NT2/D1 (cell line): Measurements from ENCODE around the gene VPS39.
"Not testable (repeated sequence)": the region's sequence is repeated elsewhere in the genome, so short reads cannot be mapped to it uniquely, and the experiment has no call there.

ENCODE experiments used
- DNase-seq: peaks from one replicate; pipeline ENCODE4 v3.0.0-alpha.2; 2011; ENCODE audit warnings: low read depth, low spot score
- H3K27me3 ChIP-seq: 2 replicates; pipeline ENCODE4 v1.6.0; 2011; ENCODE audit warnings: mild to moderate bottlenecking; ENCODE audit not compliant: insufficient read length, insufficient read depth
- H3K36me3 ChIP-seq: 2 replicates; pipeline ENCODE4 v1.6.1; 2011; ENCODE audit warnings: mild to moderate bottlenecking, low read length, mixed read lengths; ENCODE audit not compliant: insufficient read depth, insufficient read length
- H3K4me1 ChIP-seq: 2 replicates; pipeline ENCODE4 v1.5.1; 2011; ENCODE audit not compliant: insufficient read depth, insufficient read length
- H3K4me3 ChIP-seq: 2 replicates; pipeline ENCODE4 v1.5.1; 2011; ENCODE audit warnings: low read depth; ENCODE audit not compliant: insufficient read length
- H3K9ac ChIP-seq: 2 replicates; pipeline ENCODE4 v1.6.0; 2011; ENCODE audit warnings: low read depth; ENCODE audit not compliant: insufficient read length
- H3K9me3 ChIP-seq: 2 replicates; pipeline ENCODE4 v1.5.1; 2011; ENCODE audit warnings: mild to moderate bottlenecking, low read length; ENCODE audit not compliant: insufficient read depth
- SUZ12 ChIP-seq: IDR thresholded peaks from 2 replicates; pipeline ENCODE4 v1.6.1; 2011; ENCODE audit not compliant: insufficient read length, insufficient read depth; ENCODE audit errors: extremely low read depth
- YY1 ChIP-seq: IDR thresholded peaks from 2 replicates; pipeline ENCODE4 v1.6.1; 2011; ENCODE audit not compliant: insufficient read length, insufficient read depth
- ZNF274 ChIP-seq: IDR thresholded peaks from 2 replicates; pipeline ENCODE4 v1.6.1; 2011; ENCODE audit warnings: mild to moderate bottlenecking, low read depth, low read length

The VPS39 gene

GRCh38 chr15:42231088-42231487 is 23.0 kb upstream of the VPS39 start:
- H3K9me3 ChIP-seq = no peaks in the 10 kb centered on the region
- H3K36me3 ChIP-seq = peaks cover 58% of the 10 kb centered on the region
- no peaks in the 10 kb centered on the region for H3K27me3 ChIP-seq
- H3K4me1 ChIP-seq = no peaks in the 10 kb centered on the region
- no peak overlapping the region for H3K9ac ChIP-seq
- DNase-seq = no peak
- no peak for TF ChIP-seq SUZ12
- TF ChIP-seq YY1 = no peak
- TF ChIP-seq ZNF274 = no peak
- H3K4me3 ChIP-seq = no peak overlapping the region

- not testable (repeated sequence) for H3K9ac ChIP-seq, H3K9me3 ChIP-seq, H3K27me3 ChIP-seq, H3K4me1 ChIP-seq, H3K4me3 ChIP-seq, DNase-seq
- peaks cover 68% of the 10 kb centered on the region for H3K36me3 ChIP-seq
Observed at GRCh38 chr15:42228981-42229380, 20.9 kb upstream of the VPS39 start.

DNA sequence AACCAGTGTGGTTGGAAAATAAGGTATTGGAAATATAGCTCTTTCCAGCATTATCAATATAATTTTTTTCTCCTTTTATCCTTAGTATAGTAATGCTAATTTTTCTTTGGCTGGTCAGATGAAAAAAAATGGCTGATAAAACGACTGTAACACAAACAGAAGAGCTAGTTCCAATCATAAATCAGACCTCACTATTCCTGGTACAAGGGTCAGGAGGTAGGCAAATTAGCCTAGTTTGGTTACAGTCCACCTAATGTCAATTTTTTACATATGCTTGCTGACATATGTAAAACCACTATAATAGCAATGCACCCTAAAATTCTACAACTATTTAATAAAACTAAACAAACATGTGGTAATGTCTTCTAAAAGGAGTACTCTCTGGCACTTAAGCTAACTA is 19.9 kb upstream of the VPS39 start:
- H3K9ac ChIP-seq = no peak overlapping the region
- H3K27me3 ChIP-seq = no peaks in the 10 kb centered on the region
- H3K4me1 ChIP-seq = no peaks in the 10 kb centered on the region
- H3K4me3 ChIP-seq = no peak overlapping the region
- H3K36me3 ChIP-seq = peaks cover 76% of the 10 kb centered on the region
- no peaks in the 10 kb centered on the region for H3K9me3 ChIP-seq
- DNase-seq = no peak
- TF ChIP-seq SUZ12 (no peak), ZNF274 (no peak), YY1 (no peak)

DNA sequence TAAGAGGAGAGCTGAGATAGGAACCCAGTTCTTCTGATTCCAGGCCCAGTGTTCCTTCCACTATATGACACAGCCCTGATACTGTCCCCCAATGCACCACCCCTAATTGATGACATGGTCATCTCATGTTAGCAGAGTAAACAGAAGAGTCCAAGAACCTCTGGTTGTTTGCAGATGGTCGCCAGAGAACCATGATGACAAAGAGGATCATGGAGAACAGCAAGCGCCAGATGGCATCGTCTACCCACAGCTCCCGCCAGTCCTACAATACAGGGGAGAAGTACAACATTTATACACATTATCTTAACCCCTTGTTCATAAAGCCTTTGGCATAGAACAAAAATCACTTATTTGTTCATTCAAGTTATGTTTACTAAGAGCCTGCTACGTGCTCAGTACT is 18.5 kb upstream of the VPS39 start:
- TF ChIP-seq ZNF274 (no peak), YY1 (no peak), SUZ12 (no peak)
- Histone ChIP-seq H3K27me3 (no peaks in the 10 kb centered on the region), H3K36me3 (peaks cover 74% of the 10 kb centered on the region), H3K4me3 (no peak overlapping the region), H3K9ac (no peak overlapping the region), H3K9me3 (no peaks in the 10 kb centered on the region), H3K4me1 (no peaks in the 10 kb centered on the region)
- no peak for DNase-seq

DNA sequence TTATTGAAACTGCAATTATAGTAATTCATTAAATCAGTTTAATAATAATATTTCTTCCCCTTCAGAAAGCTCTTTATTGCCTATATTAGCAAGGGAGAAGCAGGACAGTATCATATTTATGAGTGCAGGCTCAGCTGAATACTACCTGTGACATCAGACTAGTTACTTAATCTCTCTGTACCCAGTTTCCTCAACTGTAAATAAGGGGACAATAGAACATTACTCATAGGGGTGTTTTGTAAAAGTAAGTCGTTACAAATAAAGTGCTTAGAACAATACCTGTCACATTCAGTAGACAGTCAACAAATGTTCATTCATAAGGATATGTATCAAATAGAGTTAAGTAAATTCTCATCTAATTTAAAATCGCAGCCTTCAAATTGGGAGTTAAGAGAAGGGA is 12.1 kb upstream of the VPS39 start:
- no peak for TF ChIP-seq ZNF274
- no peak for TF ChIP-seq SUZ12
- no peak for TF ChIP-seq YY1
- no peak for DNase-seq
- Histone ChIP-seq H3K9me3 (no peaks in the 10 kb centered on the region), H3K36me3 (peaks cover 69% of the 10 kb centered on the region), H3K9ac (no peak overlapping the region), H3K4me3 (no peak overlapping the region), H3K4me1 (no peaks in the 10 kb centered on the region), H3K27me3 (no peaks in the 10 kb centered on the region)

- no peak overlapping the region for H3K9ac ChIP-seq
- H3K36me3 ChIP-seq = peaks cover 69% of the 10 kb centered on the region
- no peak for DNase-seq
- H3K9me3 ChIP-seq = no peaks in the 10 kb centered on the region
- H3K4me3 ChIP-seq = no peak overlapping the region
- no peak for TF ChIP-seq YY1
- no peak for TF ChIP-seq SUZ12
- no peak for TF ChIP-seq ZNF274
- H3K4me1 ChIP-seq = no peaks in the 10 kb centered on the region
- H3K27me3 ChIP-seq = no peaks in the 10 kb centered on the region
Observed at GRCh38 chr15:42218953-42219592, 11.0 kb upstream of the VPS39 start.

DNA sequence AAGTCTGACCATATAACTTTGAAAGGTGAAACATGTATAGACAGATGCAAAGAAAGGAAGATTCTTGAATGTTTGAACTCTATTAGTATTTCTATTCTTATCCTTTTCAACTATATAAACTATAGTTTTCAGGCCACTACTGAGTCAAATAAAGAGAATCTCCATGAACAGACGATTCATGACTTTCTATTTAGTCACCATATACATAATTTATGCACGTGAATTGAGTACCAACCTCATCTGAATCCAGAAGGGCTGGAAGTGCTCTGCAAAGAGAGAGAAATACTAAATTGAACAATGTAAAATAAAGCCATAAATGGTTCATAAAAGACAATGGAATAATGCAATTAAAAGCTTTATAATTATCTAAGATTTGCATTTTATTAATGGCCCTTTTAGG is 9.5 kb upstream of the VPS39 start:
- Histone ChIP-seq H3K9me3 (no peaks in the 10 kb centered on the region), H3K4me1 (no peaks in the 10 kb centered on the region), H3K27me3 (no peaks in the 10 kb centered on the region), H3K4me3 (no peak overlapping the region), H3K36me3 (peaks cover 70% of the 10 kb centered on the region), H3K9ac (no peak overlapping the region)
- no peak for TF ChIP-seq ZNF274
- DNase-seq = no peak

GRCh38 chr15:42215913-42216829 is 8.1 kb upstream of the VPS39 start:
- no peak overlapping the region for H3K9ac ChIP-seq
- no peak for TF ChIP-seq ZNF274
- TF ChIP-seq YY1 = no peak
- TF ChIP-seq SUZ12 = no peak
- no peaks in the 10 kb centered on the region for H3K27me3 ChIP-seq
- H3K36me3 ChIP-seq = peaks cover 73% of the 10 kb centered on the region
- H3K4me1 ChIP-seq = no peaks in the 10 kb centered on the region
- DNase-seq = no peak
- no peak overlapping the region for H3K4me3 ChIP-seq
- no peaks in the 10 kb centered on the region for H3K9me3 ChIP-seq
